GM10248 (cell line): Measurements from ENCODE around the gene PKIG.

Source experiments
- CTCF ChIA-PET: fragments of 300-600 bp; sonication (Branson Sonifier 250); formaldehyde crosslinking; extraction: SDS; loops from one replicate; lab custom pipeline; 2021; ENCODE audit warnings: antibody characterized with exemption; lab: Yijun Ruan, JAX
- POLR2A ChIA-PET: fragments of 350-650 bp; sonication (Branson Sonifier 250); formaldehyde crosslinking; extraction: SDS; loops from one replicate; lab custom pipeline; 2020; ENCODE audit warnings: antibody characterized with exemption; lab: Yijun Ruan, JAX
- DNase-seq: peaks from one replicate; pipeline ENCODE4 v3.0.0; 2012; ENCODE audit errors: extremely low spot score
- CTCF ChIP-seq: IDR thresholded peaks from 2 replicates; pipeline ENCODE4 v1.5.1; 2012; ENCODE audit warnings: mild to moderate bottlenecking, low read depth; ENCODE audit errors: extremely low read depth, missing control alignments, control extremely low read depth

The PKIG gene

GRCh38 chr20:44582311-44583025 is at the start of gene PKIG:
PKIG (plus strand) TSS chr20:44582579; CDS start chr20:44614557, 31,978 bp downstream.
- no peak for DNase-seq
- TF ChIP-seq CTCF, result no peak
- CTCF ChIA-PET, result interaction anchor here (1.0 to 2.5 kb wide), 5 partner anchors 8 to 28 kb away, joined by 3 to 9 read pairs (median 4); no protein-coding TSS in a partner anchor
- POLR2A ChIA-PET, result interaction anchor here (0.5 kb wide), 1 partner anchor 20 kb away, joined by 4 read pairs; no protein-coding TSS in a partner anchor

- POLR2A ChIA-PET, result no interaction called here
- TF ChIP-seq CTCF, result no peak
- DNase-seq, result no peak
- CTCF ChIA-PET, result interaction anchor here (1.3 kb wide), 1 partner anchor 10 kb away, joined by 4 read pairs; no protein-coding TSS in a partner anchor
Observed at GRCh38 chr20:44532981-44533331, 49.4 kb upstream of the PKIG start.

- ChIA-PET CTCF (interaction anchor here (0.9 to 1.3 kb wide), 3 partner anchors 11 to 149 kb away, joined by 3 to 4 read pairs (median 3); partner anchors contain the start of gene TTPAL), POLR2A (no interaction called here)
- no peak for TF ChIP-seq CTCF
- no peak for DNase-seq
Observed at GRCh38 chr20:44533928-44534327, 48.5 kb upstream of the PKIG start.

GRCh38 chr20:44536175-44536574 is 46.2 kb upstream of the PKIG start:
- ChIA-PET POLR2A (no interaction called here), CTCF (interaction anchor here (1.5 kb wide), 1 partner anchor 17 kb away, joined by 3 read pairs; no protein-coding TSS in a partner anchor)
- no peak for TF ChIP-seq CTCF
- DNase-seq, result no peak

- ChIA-PET CTCF (interaction anchor here (1.4 kb wide), 3 partner anchors 12 to 35 kb away, joined by 3 to 6 read pairs (median 5); no protein-coding TSS in a partner anchor), POLR2A (interaction anchor here (0.6 kb wide), 1 partner anchor 107 kb away, joined by 3 read pairs; no protein-coding TSS in a partner anchor)
- no peak for TF ChIP-seq CTCF
- no peak for DNase-seq
Observed at GRCh38 chr20:44537993-44538392, 44.4 kb upstream of the PKIG start.

- no peak for DNase-seq
- ChIA-PET POLR2A (no interaction called here), CTCF (no interaction called here)
- TF ChIP-seq CTCF, result no peak
Observed at GRCh38 chr20:44540834-44541233, 41.5 kb upstream of the PKIG start.
